Bronchial epithelial cell (primary cell): ENCODE results near the gene FGD1. TPM values are rescaled to one million over a fixed set of nuclear protein-coding genes. Genes with fewer than 3 reads are reported as not detected.
A peak's percentile ranks its signal among the peaks of the same experiment; 100 is the strongest.

Experiments
- DNase-seq: peaks from one replicate; pipeline ENCODE4 v3.0.0-alpha.2; 2010; ENCODE audit warnings: low read depth
- FAIRE-seq: peaks from 2 replicates; lab custom pipeline; 2011; peaks lifted over from hg19 to GRCh38; lab: Jason Lieb, UNC
- H3K27me3 ChIP-seq: 2 replicates; pipeline ENCODE4 v1.5.1; 2011; ENCODE audit warnings: low read length; ENCODE audit not compliant: control insufficient read depth, insufficient read depth
- H3K36me3 ChIP-seq: 2 replicates; pipeline ENCODE4 v1.5.1; 2011; ENCODE audit warnings: low read length; ENCODE audit not compliant: control insufficient read depth, insufficient read depth
- H3K4me3 ChIP-seq: 2 replicates; pipeline ENCODE4 v1.5.1; 2011; ENCODE audit warnings: mild to moderate bottlenecking, low read depth, low read length, control low read depth
- CTCF ChIP-seq: IDR thresholded peaks from 2 replicates; pipeline ENCODE4 v1.5.1; 2011; ENCODE audit warnings: mild to moderate bottlenecking, moderate library complexity, low read length, control low read depth, inconsistent platforms; ENCODE audit not compliant: insufficient read depth, severe bottlenecking
- total RNA-seq: library from RNA; depleted of rRNA; stranded (reverse); fragments of >200 nt; gene quantifications from 2 replicates; pipeline ENCODE4 v1.2.1, GENCODE V29; 2014

The FGD1 gene
- total RNA-seq, 1 donor from 2014 or later, result 1.1 TPM

- no peak for FAIRE-seq
Measured at GRCh38 chrX:54479136-54480111, 16.6 kb downstream of the FGD1 start.

GRCh38 chrX:54473993-54474859 lies 21.8 kb downstream of the FGD1 start:
- Histone ChIP-seq H3K36me3 (no peaks in the 10 kb centered on the region), H3K27me3 (no peaks in the 10 kb centered on the region), H3K4me3 (peak overlapping the region; percentile 25)
- DNase-seq (peak; percentile 74), FAIRE-seq (no peak)
- no peak for TF ChIP-seq CTCF

More at GRCh38 chrX:54479136-54480111, 16.6 kb downstream of the FGD1 start:
- Histone ChIP-seq H3K27me3 (no peaks in the 10 kb centered on the region), H3K4me3 (no peak overlapping the region), H3K36me3 (no peaks in the 10 kb centered on the region)
- TF ChIP-seq CTCF, result no peak
- no peak for DNase-seq

GRCh38 chrX:54470054-54470760 lies 25.8 kb downstream of the FGD1 start:
- Histone ChIP-seq H3K27me3 (no peaks in the 10 kb centered on the region), H3K4me3 (no peak overlapping the region), H3K36me3 (peaks cover 5% of the 10 kb centered on the region)
- TF ChIP-seq CTCF, result no peak
- FAIRE-seq, result no peak
- DNase-seq, result no peak

- H3K36me3 ChIP-seq, result no peaks in the 10 kb centered on the region
- H3K27me3 ChIP-seq, result no peaks in the 10 kb centered on the region
- FAIRE-seq, result no peak
- DNase-seq, result no peak
- H3K4me3 ChIP-seq, result no peak overlapping the region
- TF ChIP-seq CTCF, result peak; percentile 1
Measured at GRCh38 chrX:54452920-54453319, 43.1 kb downstream of the FGD1 start.

GRCh38 chrX:54449929-54450328 lies 46.1 kb downstream of the FGD1 start:
- Histone ChIP-seq H3K4me3 (no peak overlapping the region), H3K36me3 (no peaks in the 10 kb centered on the region), H3K27me3 (no peaks in the 10 kb centered on the region)
- FAIRE-seq (no peak), DNase-seq (no peak)
- TF ChIP-seq CTCF, result no peak
